ENCODE results near the gene RSRC2.

DNA sequence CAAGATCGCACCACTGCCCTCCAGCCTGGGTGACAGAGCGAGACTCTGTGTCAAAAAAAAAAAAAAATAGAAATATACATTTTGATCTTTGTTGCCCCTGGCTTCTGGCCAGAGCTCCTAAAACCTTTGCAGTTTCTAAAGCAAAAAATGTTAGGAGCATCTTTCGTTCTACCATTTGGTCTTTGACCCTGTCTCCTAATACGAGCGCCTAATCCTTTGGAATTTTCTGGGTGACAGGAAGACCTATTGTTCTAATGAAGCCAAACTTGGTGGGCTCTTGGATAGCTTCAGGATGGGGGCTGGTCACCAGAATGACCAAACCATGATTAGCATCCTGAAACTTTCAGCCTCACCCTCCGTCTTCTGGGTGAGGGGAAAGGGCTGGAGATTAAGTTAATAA is 72.0 kb downstream of the RSRC2 start:
- TF ChIP-seq CTCF (IDR thresholded peaks at IDR 0.05) (no peak), POLR2A (IDR thresholded peaks at IDR 0.05) (no peak)
